ENCODE results near the gene SGMS1. TPM values are rescaled to one million over a fixed set of nuclear protein-coding genes. Genes with fewer than 3 reads are reported as not detected.

Gene SGMS1
- total RNA-seq, 1 experiment from 2014 or later, result 20.4 TPM

- H3K4ac ChIP-seq (ENCODE audit: low read depth, low read length), result no peak overlapping the region
- Mint-ChIP-seq H3K4me1 (peaks cover 19 to 35% of the 10 kb centered on the region in 2 experiments), H3K9me3 (no peaks in the 10 kb centered on the region), H3K36me3 (ENCODE audit: insufficient read depth in 1 of 3, low read depth in 3 of 3) (peaks cover 0 to 4% (median 2%) of the 10 kb centered on the region in 3 experiments; a peak in 3 of 7 replicates), H3K27me3 (ENCODE audit: low read depth) (no peaks in the 10 kb centered on the region), H3K27ac (no peak overlapping the region), H3K4me3 (no peak overlapping the region)
- H4K91ac ChIP-seq (ENCODE audit: insufficient read length, low read depth, low read length), result no peak overlapping the region
- TF ChIP-seq CTCF (conservative IDR thresholded peaks at IDR 0.05), result no peak
- no peaks in the 10 kb centered on the region for H4K20me1 ChIP-seq (ENCODE audit: control insufficient read depth, insufficient read depth, insufficient read length)
- no peak overlapping the region for H2BK15ac ChIP-seq (ENCODE audit: low read depth, low read length)
- H3K27me3 ChIP-seq (ENCODE audit: insufficient read depth, low read length), result no peaks in the 10 kb centered on the region
- H3K4me1 ChIP-seq (ENCODE audit: insufficient read depth, low read length), result no peaks in the 10 kb centered on the region; the same call in 1 of the 2 replicates
- H3K4me2 ChIP-seq (ENCODE audit: insufficient read depth, insufficient read length, low read length), result no peak overlapping the region
- no peaks in the 10 kb centered on the region for H3K79me2 ChIP-seq (ENCODE audit: insufficient read depth, low read length)
- no peak for DNase-seq
- H2AFZ ChIP-seq (ENCODE audit: low read length), result no peak overlapping the region
- no peak overlapping the region for H2BK12ac ChIP-seq (ENCODE audit: insufficient read length, low read depth, low read length)
- no peak overlapping the region for H3K23ac ChIP-seq (ENCODE audit: insufficient read length, low read depth, low read length)
- no peaks in the 10 kb centered on the region for H3K9me3 ChIP-seq (ENCODE audit: control insufficient read depth, low read depth, low read length)
- no peak overlapping the region for H3K18ac ChIP-seq (ENCODE audit: insufficient read length, low read depth, low read length)
- H2BK20ac ChIP-seq (ENCODE audit: low read depth, low read length, poor library complexity, severe bottlenecking), result no peak overlapping the region
- H3K14ac ChIP-seq (ENCODE audit: insufficient read depth, low read length), result no peak overlapping the region
- H4K5ac ChIP-seq (ENCODE audit: insufficient read length, low read depth, low read length), result no peak overlapping the region
- no peaks in the 10 kb centered on the region for H3K79me1 ChIP-seq (ENCODE audit: insufficient read depth, low read depth, low read length, poor library complexity, severe bottlenecking)
- no CpG with 5 or more reads among the region's 4 CpGs for WGBS (ENCODE audit: extremely low coverage, insufficient read length, low lambda C conversion rate)
- no peak overlapping the region for H3K56ac ChIP-seq (ENCODE audit: insufficient read length, low read depth, low read length)
- no peak overlapping the region for H4K8ac ChIP-seq (replicated peaks; ENCODE audit: insufficient read length, low read depth, low read length)
- no peak overlapping the region for H2AK5ac ChIP-seq (ENCODE audit: insufficient read length, low read length)
- no peak overlapping the region for H3K27ac ChIP-seq (ENCODE audit: insufficient read length, low read depth, low read length)
- no peak overlapping the region for H2BK120ac ChIP-seq (ENCODE audit: low read depth, low read length, poor library complexity, severe bottlenecking)
- no peak overlapping the region for H2BK5ac ChIP-seq (ENCODE audit: insufficient read length, low read length)
- H3T11ph ChIP-seq (ENCODE audit: low read length), result no peak overlapping the region
- H3K9ac ChIP-seq (ENCODE audit: extremely low read depth, insufficient read length, low read length), result no peak overlapping the region
- no peaks in the 10 kb centered on the region for H3K23me2 ChIP-seq (ENCODE audit: insufficient read length, low read depth, low read length, poor library complexity, severe bottlenecking)
These were observed 187.0 kb downstream of the SGMS1 start for GRCh38 chr10:50436805-50437204.
